D341Med (cell line): ENCODE results near the gene ZNF142.

Source experiments
- DNase-seq: peaks from one replicate; pipeline ENCODE4 v3.0.0; 2012; ENCODE audit warnings: low spot score

Gene ZNF142

GRCh38 chr2:218648787-218649100, 10.7 kb downstream of the ZNF142 start:
- no peak for DNase-seq

- peak; percentile 72 for DNase-seq
Measured at GRCh38 chr2:218648088-218648786, 11.2 kb downstream of the ZNF142 start.

GRCh38 chr2:218645126-218645525, 14.3 kb downstream of the ZNF142 start:
- no peak for DNase-seq

DNA sequence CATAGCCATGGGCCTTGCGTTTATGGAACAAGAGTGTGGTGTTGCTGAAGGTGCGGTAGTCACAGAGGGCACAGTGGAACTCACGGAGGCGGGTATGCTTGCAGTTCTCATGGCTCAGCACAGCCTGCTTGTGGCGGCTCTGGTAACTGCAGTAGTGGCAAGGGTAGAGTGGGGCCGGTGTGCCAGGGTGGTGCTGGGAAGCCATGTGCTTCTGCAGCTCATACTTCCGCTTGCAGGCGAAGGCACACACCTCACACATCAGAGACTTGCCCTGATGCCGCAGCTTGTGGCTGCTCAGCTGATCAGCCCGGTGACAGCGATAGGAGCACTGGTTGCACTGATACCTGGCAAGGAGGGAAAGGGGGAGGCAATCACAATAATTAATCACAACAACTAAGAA, 14.7 kb downstream of the ZNF142 start:
- no peak for DNase-seq

- DNase-seq, result no peak
Measured at GRCh38 chr2:218643751-218644310, 15.6 kb downstream of the ZNF142 start.

DNA sequence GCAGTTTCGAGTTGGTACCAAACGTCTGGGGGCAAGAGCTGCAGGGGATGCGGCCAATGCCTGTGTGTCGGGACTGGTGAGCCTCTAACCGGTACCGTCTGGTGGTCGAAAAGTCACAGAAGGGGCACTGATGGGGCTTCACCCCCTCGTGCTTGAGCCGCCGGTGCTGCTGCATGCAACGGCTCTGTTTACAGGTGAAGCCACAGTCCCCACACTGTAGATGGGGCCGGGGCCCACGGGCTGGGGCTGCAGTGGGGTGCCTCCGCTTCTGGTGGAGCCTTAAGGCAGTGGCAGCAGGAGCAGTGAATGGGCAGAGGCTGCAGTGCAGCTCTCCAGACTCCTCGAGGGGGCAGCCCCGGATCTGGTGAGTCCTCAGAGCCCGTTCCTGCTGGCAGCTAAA, 16.6 kb downstream of the ZNF142 start:
- DNase-seq, result no peak

GRCh38 chr2:218642121-218642656, 17.2 kb downstream of the ZNF142 start:
- DNase-seq, result no peak

DNA sequence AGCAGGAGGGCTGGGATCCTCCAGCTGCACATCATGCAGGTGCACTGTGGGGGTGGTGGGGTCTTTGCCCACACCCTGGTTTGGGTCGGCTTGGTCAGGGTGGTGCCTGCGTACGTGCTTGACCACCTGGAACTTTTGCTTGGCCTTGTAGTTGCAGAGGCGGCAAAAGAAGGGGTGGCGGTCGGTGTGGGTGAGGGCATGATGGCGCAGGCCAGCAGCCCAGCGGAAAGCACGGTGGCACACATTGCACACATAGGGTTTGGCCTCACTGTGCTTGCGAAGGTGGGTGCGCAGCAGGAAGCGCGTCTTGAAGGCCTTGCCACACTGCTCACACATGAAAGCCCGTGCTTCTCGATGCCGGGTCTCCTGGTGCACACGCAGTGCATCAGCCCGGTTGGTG, 21.1 kb downstream of the ZNF142 start:
- no peak for DNase-seq

DNA sequence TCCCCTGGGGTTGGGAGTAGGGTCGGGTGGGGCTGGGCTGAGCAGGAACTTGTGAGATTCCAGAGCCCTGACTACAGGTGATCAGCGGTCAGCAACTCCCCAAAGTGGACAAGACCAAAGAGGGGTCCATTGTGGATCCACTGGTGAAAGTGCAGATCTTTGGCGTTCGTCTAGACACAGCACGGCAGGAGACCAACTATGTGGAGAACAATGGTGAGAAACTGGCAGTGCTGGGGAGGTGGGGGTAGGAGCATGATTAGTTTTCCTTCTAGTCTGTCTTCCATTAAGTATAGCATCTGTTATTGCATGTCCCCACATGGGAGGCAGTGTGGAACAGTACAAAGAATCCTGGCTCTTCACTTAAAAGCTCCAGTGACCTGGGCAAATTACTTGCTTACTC, 23.7 kb downstream of the ZNF142 start:
- no peak for DNase-seq

GRCh38 chr2:218631837-218632236, 27.6 kb downstream of the ZNF142 start:
- no peak for DNase-seq

GRCh38 chr2:218627939-218628338, 31.5 kb downstream of the ZNF142 start:
- DNase-seq, result no peak

DNA sequence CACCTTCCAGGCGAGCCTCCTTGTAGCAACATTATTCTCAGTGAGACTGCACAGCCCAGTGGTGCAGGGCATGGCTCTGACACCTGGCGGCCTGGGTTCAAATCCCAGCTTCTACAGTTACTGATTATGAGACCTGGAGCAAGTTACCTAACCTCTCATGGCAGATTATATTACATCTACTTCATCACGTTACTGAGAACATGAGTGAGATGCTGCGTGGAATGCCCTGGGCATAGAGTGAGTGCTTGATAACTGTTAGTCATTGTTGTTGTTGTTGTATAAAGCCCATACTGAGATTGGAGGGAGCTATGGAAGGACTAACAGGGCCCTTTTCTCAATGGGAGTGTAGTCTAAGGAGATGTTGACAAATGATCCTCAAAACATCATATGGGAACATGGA, 33.1 kb downstream of the ZNF142 start:
- no peak for DNase-seq

DNA sequence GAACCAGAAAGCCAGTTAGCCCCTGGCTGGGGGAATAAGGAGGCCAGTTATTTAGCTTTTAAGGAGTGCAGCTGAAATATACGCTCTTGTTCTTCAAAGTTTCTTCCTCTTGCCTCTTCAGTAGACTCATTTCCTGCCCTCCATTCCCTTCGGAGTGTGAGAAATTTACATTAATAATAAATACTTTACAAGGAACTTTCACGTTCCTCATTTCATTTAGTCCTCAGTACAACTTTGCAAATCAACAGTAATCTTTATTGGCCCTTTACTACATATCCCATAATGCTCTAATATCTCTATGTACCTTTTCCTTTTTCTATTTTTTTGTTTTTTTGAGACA, 36.1 kb downstream of the ZNF142 start:
- no peak for DNase-seq

DNA sequence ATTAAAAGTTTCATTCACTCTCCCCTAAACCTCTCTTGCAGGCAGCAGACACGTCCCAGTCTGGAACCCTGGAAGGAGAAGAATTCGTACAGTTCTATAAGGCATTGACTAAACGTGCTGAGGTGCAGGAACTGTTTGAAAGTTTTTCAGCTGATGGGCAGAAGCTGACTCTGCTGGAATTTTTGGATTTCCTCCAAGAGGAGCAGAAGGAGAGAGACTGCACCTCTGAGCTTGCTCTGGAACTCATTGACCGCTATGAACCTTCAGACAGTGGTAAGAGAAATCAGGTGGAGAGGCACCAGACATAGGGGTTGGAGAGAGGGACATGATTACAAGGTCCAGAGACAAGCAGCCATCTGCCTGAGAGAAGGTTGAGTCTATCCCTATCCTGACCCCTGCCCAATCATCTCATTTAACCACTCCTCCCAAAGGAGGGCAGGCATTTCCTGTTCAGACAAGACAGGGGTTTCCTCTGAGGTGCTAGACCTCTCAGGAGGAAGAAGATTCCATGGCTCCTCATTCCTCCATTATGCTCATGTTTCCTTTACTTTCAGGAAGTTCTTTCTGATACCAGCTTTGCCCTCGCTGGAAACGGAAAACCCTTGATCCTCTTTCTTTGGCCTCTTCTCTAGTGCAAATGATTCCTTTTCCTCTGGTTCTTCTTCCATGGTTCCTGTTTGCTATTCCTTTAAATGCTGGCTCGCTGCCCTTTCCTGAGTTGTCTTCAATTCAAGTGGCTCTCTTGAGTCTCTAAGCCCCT, 36.6 kb downstream of the ZNF142 start:
- DNase-seq, result no peak

DNA sequence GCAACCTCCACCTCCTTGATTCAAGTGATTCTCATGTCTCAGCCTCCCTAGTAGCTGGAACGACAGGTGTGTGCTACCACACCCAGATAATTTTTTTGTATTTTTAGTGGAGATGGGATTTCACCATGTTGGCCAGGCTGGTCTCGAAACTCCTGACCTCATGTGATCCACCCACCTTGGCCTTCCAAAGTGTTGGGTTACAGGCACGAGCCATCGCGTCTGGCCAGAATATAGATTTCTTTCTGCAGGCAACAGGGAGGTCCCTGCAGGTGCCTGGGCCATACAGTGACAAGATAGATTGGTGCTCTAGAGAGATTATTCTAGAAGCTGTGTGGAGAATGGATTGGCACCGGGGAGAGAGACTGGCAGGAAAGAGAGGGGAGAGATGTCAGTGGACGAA, 38.4 kb downstream of the ZNF142 start:
- DNase-seq, result no peak

DNA sequence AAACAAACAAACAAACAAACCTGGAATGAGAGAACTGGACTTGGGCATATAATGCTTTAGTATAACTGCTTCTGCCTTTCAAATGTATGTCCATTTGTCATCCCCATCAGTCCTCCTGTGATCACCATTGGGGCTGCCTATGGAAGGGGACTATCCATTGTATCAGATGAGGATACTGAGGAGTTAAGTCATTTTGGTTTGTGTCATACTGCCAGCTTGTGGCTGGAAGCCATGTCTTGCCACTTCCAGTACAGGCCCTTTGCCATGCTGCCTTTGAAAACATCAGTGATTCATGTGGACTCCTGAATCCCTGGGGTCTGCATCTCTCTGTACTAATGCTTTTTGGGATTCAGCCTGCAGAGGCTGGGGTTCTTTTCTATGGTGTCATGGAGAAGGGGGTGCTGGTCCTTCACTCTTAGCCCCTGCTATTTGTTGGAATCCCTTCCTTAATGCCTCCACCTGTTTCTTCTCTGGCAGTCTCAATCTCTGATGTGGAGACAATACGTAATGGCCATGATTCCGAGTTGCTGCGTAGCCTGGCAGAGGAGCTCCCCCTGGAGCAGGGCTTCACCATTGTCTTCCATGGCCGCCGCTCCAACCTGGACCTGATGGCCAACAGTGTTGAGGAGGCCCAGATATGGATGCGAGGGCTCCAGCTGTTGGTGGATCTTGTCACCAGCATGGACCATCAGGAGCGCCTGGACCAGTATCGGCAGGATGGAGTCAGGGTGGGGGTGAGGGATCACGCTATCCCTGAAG, 41.1 kb downstream of the ZNF142 start:
- peak; percentile 49 for DNase-seq

DNA sequence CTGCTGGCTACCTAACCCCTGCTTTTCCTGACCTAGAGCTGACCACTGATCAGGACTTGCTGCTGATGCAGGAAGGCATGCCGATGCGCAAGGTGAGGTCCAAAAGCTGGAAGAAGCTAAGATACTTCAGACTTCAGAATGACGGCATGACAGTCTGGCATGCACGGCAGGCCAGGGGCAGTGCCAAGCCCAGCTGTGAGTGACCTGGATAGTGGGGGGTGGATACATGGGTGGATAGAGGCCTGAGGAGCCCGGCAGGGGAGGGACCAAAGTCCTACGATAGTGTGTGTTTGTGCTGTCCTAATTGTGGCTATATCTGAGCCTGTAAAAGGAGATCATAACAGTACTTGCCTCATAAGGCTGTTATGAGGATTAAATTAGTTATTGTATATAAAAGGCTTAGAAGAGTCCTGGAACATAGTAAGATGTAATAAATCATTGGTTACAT, 43.5 kb downstream of the ZNF142 start:
- DNase-seq, result no peak

- no peak for DNase-seq
Measured at GRCh38 chr2:218607436-218608115, 51.8 kb downstream of the ZNF142 start, which contains the start of gene PLCD4. Gene PLCD4 (plus strand): TSS chr2:218607899. CDS start chr2:218615740, 7,841 bp downstream.

DNA sequence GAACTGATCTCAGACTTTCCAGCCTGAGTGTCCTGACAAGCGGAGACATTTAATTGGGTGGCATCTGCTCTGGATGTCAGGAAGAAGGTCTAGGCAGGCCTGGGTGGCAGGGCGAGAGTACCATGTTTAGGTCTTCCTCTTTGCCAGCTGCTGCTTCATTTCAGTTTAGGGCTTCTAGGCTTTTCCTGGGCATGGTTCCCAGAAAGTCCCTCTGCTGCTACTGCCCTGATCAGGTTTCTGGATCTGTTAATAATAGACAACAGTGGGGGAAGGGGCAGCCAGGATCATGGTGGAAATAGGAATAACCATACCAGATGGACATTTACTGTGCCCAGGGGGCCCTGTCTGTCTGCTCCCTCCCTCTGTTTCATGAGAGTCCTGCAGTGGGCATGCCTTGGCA, 54.0 kb downstream of the ZNF142 start:
- DNase-seq, result peak; percentile 47
